D341Med (cell line): ENCODE measurements around the gene SYT12.
A peak's percentile ranks its signal among the peaks of the same experiment; 100 is the strongest.

Source experiments
- DNase-seq: peaks from one replicate; pipeline ENCODE4 v3.0.0; 2012; ENCODE audit warnings: low spot score

SYT12 gene

DNA sequence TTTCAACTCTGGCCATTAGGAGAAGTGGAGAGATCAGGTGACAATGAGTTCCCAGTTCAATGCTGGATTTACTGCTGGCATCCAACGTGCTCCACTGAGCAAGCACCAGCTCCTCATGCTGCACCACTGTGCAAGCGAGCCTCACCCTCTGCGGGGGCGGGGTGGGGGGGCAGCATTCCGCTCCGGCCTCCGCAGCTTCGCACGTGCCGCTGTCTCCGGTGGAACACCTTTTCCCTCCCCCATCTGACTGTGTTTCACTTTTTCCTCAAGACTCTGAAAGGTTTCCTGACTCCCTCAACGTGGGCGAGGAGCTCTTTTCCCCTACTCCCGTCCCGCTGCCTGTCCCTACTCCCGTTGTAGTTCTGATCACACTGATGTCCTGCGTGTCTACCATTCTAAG, 32.9 kb downstream of the SYT12 start:
- no peak for DNase-seq

- no peak for DNase-seq
These were observed 33.6 kb downstream of the SYT12 start, which contains the start of gene RHOD for GRCh38 chr11:67056267-67057204. TSS of gene RHOD (plus strand) at chr11:67056847. CDS start at chr11:67056903, 56 bp downstream.

DNA sequence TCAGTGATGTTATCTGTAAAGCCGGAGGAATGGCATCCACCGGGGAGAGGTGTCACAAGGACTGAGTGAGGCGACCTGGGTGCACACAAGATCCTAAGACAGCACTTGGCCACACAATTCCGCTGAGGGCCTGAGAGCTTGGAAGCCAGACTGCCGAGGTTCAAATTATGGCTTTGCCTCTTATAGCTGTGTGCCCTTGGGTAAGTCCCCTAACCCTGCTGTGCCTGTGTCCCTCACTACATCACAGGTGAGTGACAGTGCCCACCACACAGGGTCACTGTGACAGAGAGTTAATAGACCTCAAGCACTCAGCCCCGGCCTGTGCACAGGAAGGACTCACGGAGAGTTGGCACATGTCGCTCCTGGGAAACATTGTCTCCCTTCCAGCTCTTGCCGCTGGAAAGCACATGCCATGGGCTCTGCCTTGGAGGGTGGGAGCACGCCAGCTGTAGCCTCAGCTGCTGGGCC, 34.3 kb downstream of the SYT12 start:
- no peak for DNase-seq

DNA sequence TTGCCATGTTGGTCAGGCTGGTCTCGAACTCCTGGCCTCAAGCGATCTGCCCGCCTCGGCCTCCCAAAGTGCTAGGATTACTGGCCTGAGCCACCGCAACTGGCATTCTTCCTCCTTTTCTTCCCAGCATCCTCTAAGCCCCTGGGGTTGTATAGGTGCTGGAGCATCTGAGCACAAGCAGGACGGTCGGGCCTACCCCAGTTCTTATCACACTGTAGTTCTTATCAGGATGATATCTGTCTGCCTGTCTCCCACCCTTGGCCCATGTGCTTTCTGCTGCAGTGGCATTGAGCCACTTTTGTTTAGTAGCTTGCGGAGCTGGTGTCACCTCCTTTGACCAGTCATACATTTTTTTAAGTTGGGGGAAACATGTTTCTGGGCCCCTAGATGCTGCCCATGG, 35.6 kb downstream of the SYT12 start:
- DNase-seq: no peak

DNA sequence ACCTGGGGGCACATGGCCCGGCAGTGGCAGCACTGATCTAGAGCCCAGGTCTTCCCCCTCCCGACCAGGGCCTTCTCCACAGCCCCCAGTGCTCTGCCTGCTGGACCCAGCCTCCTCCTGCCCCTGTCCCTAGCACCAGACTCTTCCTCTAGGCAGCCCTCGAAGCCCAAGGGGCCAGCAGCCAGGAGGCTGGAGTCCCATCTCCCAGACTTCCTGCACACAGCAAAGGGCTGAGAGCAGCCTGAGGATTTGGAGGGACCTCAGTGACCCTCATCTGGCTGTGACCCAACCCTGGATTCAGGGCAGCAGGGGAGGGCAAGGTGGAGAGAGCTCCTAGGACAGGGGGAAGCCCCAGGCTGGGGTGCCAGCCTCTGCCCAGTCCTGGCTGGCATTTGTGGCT, 36.7 kb downstream of the SYT12 start:
- no peak for DNase-seq

DNA sequence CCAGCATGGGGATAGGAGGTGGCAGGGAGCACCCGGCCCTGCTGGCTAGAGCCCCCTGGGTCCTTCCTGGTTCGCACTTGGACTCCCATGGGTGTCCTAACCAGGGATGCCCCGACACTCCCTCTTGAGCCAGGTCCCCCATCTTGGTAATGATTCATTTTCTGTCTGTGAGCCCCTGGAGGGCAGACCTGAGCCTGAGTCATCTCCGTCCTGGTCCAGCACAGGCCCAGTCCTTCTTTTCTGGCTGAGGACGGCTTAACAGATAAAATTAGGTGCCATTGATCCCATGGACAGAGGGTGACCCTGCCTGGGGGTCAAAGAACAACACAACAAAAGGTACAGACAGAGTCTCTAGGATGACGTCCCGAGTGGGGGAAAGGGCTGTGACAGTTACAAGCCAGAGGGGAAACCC, 37.2 kb downstream of the SYT12 start:
- no peak for DNase-seq

GRCh38 chr11:67062526-67063373, 39.8 kb downstream of the SYT12 start:
- DNase-seq: no peak

DNA sequence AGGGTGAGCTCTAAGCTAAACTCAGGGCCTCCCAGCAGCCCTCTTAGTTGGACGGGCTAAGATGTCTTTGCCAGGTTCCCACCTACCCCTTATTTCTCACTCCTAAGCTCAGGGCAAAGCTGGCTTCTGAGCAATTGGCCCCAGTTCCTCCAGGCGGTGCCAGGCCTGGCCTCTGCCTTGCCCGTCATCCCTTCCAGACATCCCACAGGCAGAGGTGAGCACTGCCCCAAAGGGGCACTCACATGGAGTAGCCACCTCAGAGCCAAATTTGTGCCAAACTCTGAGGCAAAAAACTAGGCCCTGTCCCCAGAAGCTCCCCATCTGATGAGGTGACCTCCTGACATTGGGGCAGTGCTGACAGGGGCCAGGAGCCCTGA, 43.4 kb downstream of the SYT12 start:
- DNase-seq: no peak

DNA sequence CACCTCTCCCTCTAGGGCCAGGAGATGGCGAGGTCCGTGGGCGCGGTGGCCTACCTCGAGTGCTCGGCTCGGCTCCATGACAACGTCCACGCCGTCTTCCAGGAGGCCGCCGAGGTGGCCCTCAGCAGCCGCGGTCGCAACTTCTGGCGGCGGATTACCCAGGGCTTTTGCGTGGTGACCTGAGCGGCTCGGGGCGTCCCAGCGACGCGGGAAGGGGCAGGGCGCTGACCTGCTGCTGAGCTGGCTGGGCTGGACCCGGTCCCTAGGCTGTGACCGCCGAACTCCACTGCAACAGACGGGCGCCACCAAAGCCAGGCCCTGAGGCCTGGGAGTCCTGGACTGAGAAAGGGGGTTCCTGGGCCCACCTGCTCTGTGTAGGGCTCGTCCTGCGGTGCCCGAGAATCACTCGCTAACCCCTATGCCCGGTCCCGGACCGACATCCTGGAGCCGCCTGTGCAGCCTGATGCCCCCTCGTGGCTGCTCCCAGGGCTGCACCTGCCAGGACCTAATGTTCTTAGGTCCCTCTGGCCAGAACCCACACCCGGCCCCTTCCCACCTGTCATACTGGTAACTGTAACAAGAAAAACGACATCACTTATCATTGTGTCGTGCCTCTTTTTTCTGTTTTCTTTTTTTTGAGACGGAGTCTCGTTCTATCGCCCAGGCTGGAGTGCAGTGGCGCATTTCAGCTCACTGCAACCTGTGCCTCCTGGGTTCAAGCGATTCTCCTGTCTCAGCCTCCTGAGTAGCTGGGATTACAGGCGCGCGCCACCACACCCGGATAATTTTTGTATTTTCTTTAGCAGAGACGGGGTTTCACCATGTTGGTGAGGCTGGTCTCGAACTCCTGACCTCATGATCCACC, 48.7 kb downstream of the SYT12 start:
- DNase-seq: peak; percentile 83

DNA sequence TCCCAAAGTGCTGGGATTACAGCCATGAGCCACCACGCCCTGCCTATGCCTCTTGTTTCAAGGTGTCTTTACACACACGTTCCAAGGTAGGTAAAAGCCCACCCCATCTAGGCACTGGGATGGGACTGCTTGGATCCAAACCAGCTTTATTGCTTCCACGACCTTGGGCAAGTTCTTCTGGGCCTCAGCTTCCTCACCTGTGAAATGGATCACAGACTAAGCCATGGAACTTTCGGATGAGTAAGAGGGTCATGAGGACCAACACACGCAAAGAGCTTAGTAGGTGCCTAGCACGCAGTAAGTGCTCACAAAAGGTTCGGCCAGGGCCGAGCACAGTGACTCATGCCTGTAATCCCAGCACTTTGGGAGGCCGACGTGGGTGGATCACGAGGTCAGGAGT, 49.4 kb downstream of the SYT12 start:
- no peak for DNase-seq

- no peak for DNase-seq
These were observed 51.0 kb downstream of the SYT12 start for GRCh38 chr11:67073908-67074307.

DNA sequence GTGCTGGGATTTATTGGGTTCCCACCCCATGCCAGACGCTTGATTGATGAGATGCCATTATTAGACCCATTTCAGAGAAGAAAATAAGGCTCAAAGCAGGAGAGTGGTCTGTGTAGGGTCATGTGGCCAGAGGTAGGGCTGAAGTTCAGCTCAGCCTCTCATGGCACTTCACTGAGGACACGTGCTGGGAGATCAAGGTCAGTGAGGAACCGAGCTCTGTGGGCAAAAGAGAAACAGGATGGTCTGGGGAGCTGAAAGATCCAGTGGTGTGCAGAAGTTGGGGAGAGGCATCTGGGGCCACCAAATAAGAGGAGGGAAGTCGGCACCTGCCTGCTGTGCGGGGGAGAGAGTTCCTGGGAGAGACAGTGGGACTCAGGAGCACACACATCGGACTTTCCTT, 53.3 kb downstream of the SYT12 start:
- no peak for DNase-seq

DNA sequence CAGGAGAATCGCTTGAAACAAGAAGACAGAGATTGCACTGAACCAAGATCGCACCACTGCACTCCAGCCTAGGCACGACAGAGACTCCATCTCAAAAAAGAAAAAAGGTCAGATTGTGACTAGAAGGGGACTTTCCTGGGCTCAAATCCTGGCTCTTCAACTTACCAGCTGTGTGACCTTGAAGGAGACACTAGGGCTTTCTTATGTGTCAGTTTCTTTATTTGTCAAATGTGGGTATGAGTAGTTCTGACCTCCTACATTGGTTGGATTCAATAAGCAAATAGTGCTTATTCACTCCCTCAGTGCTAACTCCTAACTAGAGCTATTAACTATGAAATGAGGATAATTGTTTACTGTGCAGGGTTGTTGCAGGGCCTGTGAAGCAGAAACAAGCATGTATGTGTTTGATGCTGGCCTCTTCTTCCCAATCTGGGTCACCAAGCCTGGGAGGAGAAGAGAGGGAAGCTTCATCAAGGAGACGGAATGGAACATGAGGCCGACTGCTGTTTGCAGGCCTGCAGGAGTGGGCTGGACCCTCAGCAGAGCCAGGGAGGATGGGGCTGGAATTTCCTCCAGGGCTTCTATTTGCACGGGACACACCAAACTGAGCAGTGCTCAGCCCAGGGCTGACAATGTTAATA, 56.3 kb downstream of the SYT12 start:
- no peak for DNase-seq

DNA sequence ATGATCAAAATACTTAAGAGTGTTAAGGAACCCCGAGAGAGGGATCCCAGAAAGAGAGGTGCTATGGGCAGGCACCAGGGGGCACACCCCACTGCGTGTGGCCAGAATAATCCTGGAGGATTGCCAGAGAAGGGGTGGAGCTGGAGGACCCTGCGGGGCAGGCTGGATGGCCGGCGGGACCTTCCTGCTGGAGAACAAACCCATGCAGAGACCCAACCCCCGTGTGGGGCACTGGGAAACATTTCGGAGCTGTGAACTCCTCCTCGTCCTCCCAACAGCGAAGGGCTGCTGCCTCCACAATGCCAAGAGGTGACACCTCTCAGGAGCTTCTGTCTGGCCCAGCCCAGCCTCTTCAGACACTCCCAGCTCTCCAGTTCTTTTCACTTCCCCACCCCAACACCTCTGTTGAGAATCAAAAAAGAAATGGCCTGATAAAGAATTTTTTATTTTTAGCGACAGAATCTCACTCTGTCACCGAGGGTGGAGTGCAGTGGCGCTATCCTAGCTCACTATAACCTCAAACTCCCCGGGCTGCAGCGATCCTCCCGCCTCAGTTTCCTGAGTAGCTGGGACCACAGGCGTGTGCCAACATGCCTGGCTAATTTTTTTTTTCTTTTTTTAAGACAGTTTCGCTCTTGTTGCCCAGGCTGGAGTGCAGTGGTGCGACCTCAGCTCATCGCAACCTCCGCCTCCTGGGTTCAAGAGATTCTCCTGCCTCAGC, 59.3 kb downstream of the SYT12 start:
- DNase-seq: no peak

DNA sequence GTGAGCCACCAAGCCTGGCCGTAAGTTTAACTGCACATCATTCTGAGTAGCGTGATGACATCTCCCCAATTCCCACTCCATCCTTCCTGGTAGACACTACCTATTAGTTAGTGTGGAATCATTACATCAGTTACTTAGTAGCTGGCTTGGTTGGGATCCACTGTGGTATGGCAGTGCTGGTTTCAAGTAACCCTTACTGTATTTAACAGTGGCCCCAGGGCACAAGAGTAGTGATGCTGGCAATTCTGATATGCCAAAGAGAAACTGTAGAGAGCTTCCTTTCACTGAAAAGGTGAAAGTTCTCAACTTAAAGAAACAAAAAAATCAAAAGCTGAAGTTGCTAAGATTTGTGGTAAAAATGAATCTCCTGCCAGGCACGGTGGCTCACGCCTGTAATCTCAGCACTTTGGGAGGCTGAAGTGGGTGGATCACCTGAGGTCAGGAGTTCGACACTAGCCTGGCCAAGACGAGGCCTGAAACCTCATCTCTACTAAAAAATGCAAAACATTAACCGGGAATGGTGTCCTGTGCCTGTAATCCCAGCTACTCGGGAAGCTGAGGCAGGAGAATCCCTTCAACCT, 60.9 kb downstream of the SYT12 start:
- DNase-seq: no peak

DNA sequence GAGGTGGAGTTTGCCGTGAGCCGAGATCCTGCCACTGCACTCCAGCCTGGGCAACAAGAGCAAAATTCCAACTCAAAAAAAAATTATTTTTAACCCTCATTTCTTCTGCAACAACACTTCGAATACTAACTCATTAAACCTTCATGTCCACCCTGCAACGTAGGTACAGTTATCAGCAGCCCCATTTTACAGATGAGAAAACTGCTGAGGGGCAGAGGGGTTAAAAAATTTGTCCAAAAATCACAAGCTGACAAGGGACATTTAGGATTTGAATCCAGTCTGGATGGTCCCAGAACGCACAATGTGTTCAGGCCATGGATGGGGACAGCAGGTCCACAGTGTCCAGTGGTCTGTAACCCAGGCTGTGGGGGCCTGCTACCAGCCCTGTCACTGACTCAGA, 62.7 kb downstream of the SYT12 start:
- DNase-seq: no peak

DNA sequence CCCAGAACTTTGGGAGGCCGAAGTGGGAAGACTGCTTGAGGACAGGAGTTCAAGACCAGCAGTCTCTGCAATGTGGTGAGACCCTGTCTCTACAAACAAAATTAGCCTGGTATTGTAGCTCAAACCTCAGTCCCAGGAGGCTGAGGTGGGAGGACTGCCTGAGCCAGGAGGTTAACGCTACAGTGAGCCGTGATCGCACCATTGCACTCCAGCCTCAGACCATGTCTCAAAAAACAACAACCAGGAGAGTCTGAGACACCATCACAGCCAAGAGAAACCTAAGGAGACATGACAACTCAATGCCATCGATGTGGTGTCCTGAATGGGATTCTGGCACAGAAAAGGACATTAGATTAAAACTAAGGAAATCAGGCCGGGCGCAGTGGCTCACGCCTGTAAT, 67.8 kb downstream of the SYT12 start:
- DNase-seq: no peak

DNA sequence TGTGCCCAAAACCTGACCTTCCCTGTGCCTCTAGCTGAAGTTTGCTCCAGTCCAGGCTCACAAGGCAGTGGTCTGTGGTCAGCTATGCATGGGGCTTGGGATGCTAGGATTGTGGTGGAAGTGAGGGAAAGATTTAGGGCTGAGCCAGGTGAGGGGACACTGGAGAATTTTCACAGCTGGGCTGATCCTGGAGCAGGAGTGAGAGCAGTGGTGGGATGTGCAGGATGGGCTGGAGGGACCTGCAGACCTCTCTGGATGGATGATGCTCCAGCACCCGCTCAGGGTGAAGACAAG, 72.2 kb downstream of the SYT12 start:
- no peak for DNase-seq

GRCh38 chr11:67098799-67099429, 76.0 kb downstream of the SYT12 start:
- DNase-seq: no peak

- DNase-seq: no peak
These were observed 76.9 kb downstream of the SYT12 start for GRCh38 chr11:67099831-67100324.
